A549 (cell line): ENCODE measurements around the gene SARDH. TPM values are rescaled to one million over a fixed set of nuclear protein-coding genes. Genes with fewer than 3 reads are reported as not detected.

Experiments used
- ATAC-seq, 2 experiments: fragments of 200-7000 bp in 1 of 2; fragments of >200 bp in 1 of 2; cut with Nextera tagmentation in 1 of 2; cut with Tn5 transposase in 1 of 2; 3 replicates each; pipeline versions ENCODE4 v1.8.0 to v1.9.1; 2018 to 2020; ENCODE audit warnings: mild to moderate bottlenecking in 1 of 2, moderate library complexity in 1 of 2
- CTCF ChIA-PET: fragments of 300-600 bp; sonication (Branson Sonifier 250); formaldehyde crosslinking; extraction: SDS; loops from one replicate; lab custom pipeline; 2021; ENCODE audit warnings: antibody characterized with exemption, inconsistent platforms; lab: Yijun Ruan, JAX
- POLR2A ChIA-PET: fragments of 350-600 bp; formaldehyde crosslinking; extraction: SDS; loops from one replicate; lab custom pipeline; 2021; ENCODE audit warnings: antibody characterized with exemption, inconsistent platforms; lab: Yijun Ruan, JAX
- DNase-seq, 2 experiments: peaks; one replicate each; pipeline versions ENCODE4 v3.0.0 to v3.0.0-alpha.2; 2011 to 2016; ENCODE audit warnings: low read depth in 1 of 2, low spot score in 1 of 2
- FAIRE-seq: peaks from 2 replicates; lab custom pipeline; 2011; peaks lifted over from hg19 to GRCh38; lab: Jason Lieb, UNC
- H3K27ac ChIP-seq, 2 experiments: fragments of >200 bp; sonication (Bioruptor Twin); formaldehyde crosslinking; 3 replicates each; pipeline ENCODE4 v1.5.1; 2016 to 2017
- H3K4me1 ChIP-seq: fragments of >200 bp; sonication (Bioruptor Twin); formaldehyde crosslinking; 3 replicates; pipeline ENCODE4 v1.6.1; 2016
- H3K4me2 ChIP-seq: fragments of >200 bp; sonication (Bioruptor Twin); formaldehyde crosslinking; 3 replicates; pipeline ENCODE4 v1.6.1; 2016
- H3K4me3 ChIP-seq: fragments of >200 bp; sonication (Bioruptor Twin); formaldehyde crosslinking; 3 replicates; pipeline ENCODE4 v1.5.1; 2016
- H3K9me3 ChIP-seq: fragments of >200 bp; sonication (Bioruptor Twin); formaldehyde crosslinking; 3 replicates; pipeline ENCODE4 v1.6.1; 2016
- CBX2 ChIP-seq: fragments of 200-600 bp; sonication (generic); IDR thresholded peaks from 2 replicates; pipeline ENCODE4 v1.6.1; 2016; ENCODE audit warnings: low read depth, mild to moderate bottlenecking, borderline replicate concordance
- CBX8 ChIP-seq: fragments of 200-600 bp; sonication (generic); IDR thresholded peaks from 2 replicates; pipeline ENCODE4 v1.6.1; 2016
- CEBPB ChIP-seq, 2 experiments: fragments of >200 bp in 1 of 2; sonication (Bioruptor Twin) in 1 of 2; formaldehyde crosslinking in 1 of 2; IDR thresholded peaks; 2 replicates each; pipeline ENCODE4 v1.6.1; 2012 to 2016
- CHD2 ChIP-seq: fragments of 150-350 bp; IDR thresholded peaks from 2 replicates; pipeline ENCODE4 v1.6.1; 2014; ENCODE audit warnings: low read length; ENCODE audit not compliant: partially characterized antibody
- EHMT2 ChIP-seq: fragments of 200-600 bp; sonication (generic); IDR thresholded peaks from 2 replicates; pipeline ENCODE4 v1.6.1; 2016; ENCODE audit warnings: antibody characterized with exemption, low read depth, mild to moderate bottlenecking, moderate library complexity
- ESRRA ChIP-seq: fragments of 150-350 bp; IDR thresholded peaks from 2 replicates; pipeline ENCODE4 v1.6.1; 2014; ENCODE audit warnings: mild to moderate bottlenecking, low read length, borderline replicate concordance
- GATA3 ChIP-seq: IDR thresholded peaks from 2 replicates; pipeline ENCODE4 v1.6.1; 2012; ENCODE audit warnings: borderline replicate concordance
- HEYL ChIP-seq: fragments of 250-450 bp; sonication (Bioruptor Pico); IDR thresholded peaks from 2 replicates; pipeline ENCODE4 v1.8.0; 2021; ENCODE audit warnings: mild to moderate bottlenecking, moderate library complexity
- HOXA7 ChIP-seq: fragments of 250-450 bp; sonication (Bioruptor Pico); IDR thresholded peaks from 2 replicates; pipeline ENCODE4 v1.5.0; 2020; ENCODE audit warnings: mild to moderate bottlenecking, moderate library complexity
- HOXB13 ChIP-seq: fragments of 250-450 bp; sonication (Bioruptor Pico); IDR thresholded peaks from 2 replicates; pipeline ENCODE4 v1.5.0; 2020; ENCODE audit warnings: low read depth, mild to moderate bottlenecking, moderate library complexity
- HOXB5 ChIP-seq: fragments of 250-450 bp; sonication (Bioruptor Pico); IDR thresholded peaks from 2 replicates; pipeline ENCODE4 v1.5.0; 2020; ENCODE audit warnings: mild to moderate bottlenecking, moderate library complexity
- KDM1A ChIP-seq: fragments of 200-600 bp; sonication (generic); IDR thresholded peaks from 2 replicates; pipeline ENCODE4 v1.6.1; 2016; ENCODE audit warnings: low read depth, mild to moderate bottlenecking
- MAFK ChIP-seq: fragments of 450-650 bp; IDR thresholded peaks from 2 replicates; pipeline ENCODE4 v1.6.1; 2014; ENCODE audit not compliant: partially characterized antibody
- MAZ ChIP-seq: fragments of 150-350 bp; IDR thresholded peaks from 2 replicates; pipeline ENCODE4 v1.6.1; 2014; ENCODE audit warnings: antibody characterized with exemption, low read depth, low read length, borderline replicate concordance
- NPAS2 ChIP-seq: fragments of 250-450 bp; sonication (Bioruptor Pico); IDR thresholded peaks from 2 replicates; pipeline ENCODE4 v1.8.0; 2022; ENCODE audit warnings: mild to moderate bottlenecking, moderate library complexity, borderline replicate concordance
- PHF8 ChIP-seq: fragments of 200-600 bp; sonication (generic); IDR thresholded peaks from 2 replicates; pipeline ENCODE4 v1.6.1; 2016; ENCODE audit warnings: low read depth, mild to moderate bottlenecking, antibody characterized with exemption, moderate library complexity, borderline replicate concordance
- POLR2A ChIP-seq: IDR thresholded peaks from 2 replicates; pipeline ENCODE4 v1.6.1; 2012; ENCODE audit warnings: mild to moderate bottlenecking, low read length
- RAD21 ChIP-seq, 2 experiments: fragments of >200 bp in 1 of 2; sonication (Bioruptor Twin) in 1 of 2; formaldehyde crosslinking in 1 of 2; IDR thresholded peaks in 1 of 2; conservative IDR thresholded peaks in 1 of 2; 2 replicates in 1 of 2; 3 replicates in 1 of 2; pipeline ENCODE4 v1.6.1; 2012 to 2018; ENCODE audit warnings: inconsistent platforms in 1 of 2
- RFX5 ChIP-seq: fragments of 450-650 bp; IDR thresholded peaks from 2 replicates; pipeline ENCODE4 v1.7.1; 2014; ENCODE audit warnings: antibody characterized with exemption, mild to moderate bottlenecking, moderate library complexity
- RNF2 ChIP-seq: fragments of 200-600 bp; sonication (generic); IDR thresholded peaks from 2 replicates; pipeline ENCODE4 v1.6.1; 2016; ENCODE audit warnings: low read depth, mild to moderate bottlenecking, antibody characterized with exemption, moderate library complexity, borderline replicate concordance
- SMC3 ChIP-seq: fragments of >200 bp; sonication (Bioruptor Twin); formaldehyde crosslinking; IDR thresholded peaks from 3 replicates; pipeline ENCODE4 v1.6.1; 2018; ENCODE audit warnings: inconsistent platforms
- SREBF2 ChIP-seq: fragments of 450-650 bp; IDR thresholded peaks from 2 replicates; pipeline ENCODE4 v1.6.1; 2014; ENCODE audit warnings: mild to moderate bottlenecking, moderate library complexity
- ZC3H11A ChIP-seq: fragments of 450-650 bp; IDR thresholded peaks from 2 replicates; pipeline ENCODE4 v1.6.1; 2014; ENCODE audit warnings: antibody characterized with exemption, mild to moderate bottlenecking
- ZNF302 ChIP-seq: fragments of 250-450 bp; sonication (Bioruptor Pico); IDR thresholded peaks from 2 replicates; pipeline ENCODE4 v1.9.0; 2021; ENCODE audit warnings: inconsistent platforms, mild to moderate bottlenecking, moderate library complexity
- ZSCAN20 ChIP-seq: fragments of 250-450 bp; sonication (Bioruptor Pico); IDR thresholded peaks from 2 replicates; pipeline ENCODE4 v1.8.0; 2022; ENCODE audit warnings: mild to moderate bottlenecking, moderate library complexity
- WGBS: methylation state at CpG from one replicate; pipeline ENCODE4 v1.1.6; 2017; ENCODE audit errors: missing lambda C conversion rate; 5-methylcytosine and 5-hydroxymethylcytosine counted together
- polyA plus RNA-seq, 4 experiments: library from polyadenylated mRNA; depleted of rRNA in 3 of 4; stranded (reverse); fragments of >200 nt; fragmentation: RNase III in 1 of 4; extraction: RNeasy Plus Mini Kit Qiagen cat#74134 plus additional on column Dnase treatment in 1 of 4; gene quantifications; 2 replicates in 3 of 4; 3 replicates in 1 of 4; pipeline ENCODE4 v1.2.3, GENCODE V29; 2011 to 2017
- TF ChIP-seq, protein P1 (sequence below): fragments of 250-450 bp; sonication (Bioruptor Pico); IDR thresholded peaks from 2 replicates; pipeline ENCODE4 v1.5.0; 2021; ENCODE audit warnings: mild to moderate bottlenecking, moderate library complexity, borderline replicate concordance
- TF ChIP-seq, protein P2 (sequence below): IDR thresholded peaks from 2 replicates; pipeline ENCODE4 v1.6.1; 2012
- TF ChIP-seq, protein P3 (sequence below): fragments of 450-650 bp; IDR thresholded peaks from 2 replicates; pipeline ENCODE4 v1.6.1; 2014; ENCODE audit warnings: antibody characterized with exemption

The SARDH gene
- polyA plus RNA-seq, 2 of the 4 experiments (the other 2 are of a cell fraction), result 0.08 TPM; not detected in 1

DNA sequence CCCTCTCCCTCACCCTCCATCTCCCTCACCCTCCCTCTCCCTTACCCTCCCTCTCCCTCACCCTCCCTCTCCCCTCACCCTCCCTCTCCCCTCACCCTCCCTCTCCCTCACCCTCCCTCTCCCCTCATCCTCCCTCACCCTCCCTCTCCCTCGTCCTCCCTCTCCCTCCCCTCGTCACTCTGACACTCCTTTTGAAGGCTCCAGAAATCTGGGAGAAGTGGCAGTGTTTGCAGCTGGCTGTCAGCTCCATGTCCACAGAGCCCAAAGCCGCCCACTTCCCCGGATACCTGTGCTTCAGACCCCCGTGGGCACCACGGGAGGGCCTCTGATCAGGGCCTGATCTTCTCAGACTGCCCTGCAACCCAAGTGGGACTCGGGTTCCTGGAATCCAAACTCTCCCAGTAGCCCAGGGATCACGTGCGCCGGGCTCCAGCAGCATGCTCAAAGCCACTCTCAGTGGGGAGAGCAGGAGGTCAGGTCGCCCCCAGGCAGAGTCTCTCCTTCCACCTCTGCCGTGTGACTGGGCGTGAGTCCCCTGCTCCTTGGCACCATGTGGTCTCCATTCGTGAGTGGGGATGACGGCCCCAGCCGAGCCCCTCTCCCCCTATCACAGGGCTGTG is 68.9 kb downstream of the SARDH start:
- POLR2A ChIA-PET, result no interaction called here

DNA sequence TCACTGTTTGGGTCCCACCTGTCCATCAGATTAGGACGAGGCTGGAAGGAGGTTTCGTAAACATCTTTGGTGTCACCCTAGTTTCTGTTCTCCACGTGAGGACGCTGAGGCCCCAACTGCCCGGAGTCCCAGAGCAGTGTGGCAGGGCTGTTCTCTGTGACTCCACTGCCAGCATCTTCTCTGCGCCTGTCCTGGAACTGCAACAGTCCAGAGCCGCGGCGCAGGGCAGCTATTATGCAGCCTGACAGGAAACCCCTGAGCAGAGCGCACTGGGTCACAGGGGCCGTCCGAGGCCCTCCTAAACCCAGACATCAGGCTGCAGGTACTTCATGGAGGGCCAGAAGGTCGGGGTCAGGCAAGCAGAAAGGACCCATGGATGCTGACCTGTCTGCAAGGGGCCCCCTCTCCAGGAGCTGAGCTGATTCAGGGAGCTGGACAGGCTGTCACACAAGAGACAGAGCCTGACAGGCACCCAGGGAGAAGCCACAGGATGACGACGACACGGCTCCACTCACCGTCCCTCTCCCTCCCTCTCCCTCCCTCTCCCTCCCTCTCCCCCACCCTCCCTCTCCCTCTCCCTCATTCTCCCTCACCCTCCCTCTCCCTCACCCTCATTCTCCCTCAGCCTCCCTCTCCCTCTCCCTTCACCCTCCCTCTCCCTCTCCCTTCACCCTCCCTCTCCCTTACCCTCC is 70.2 kb downstream of the SARDH start:
- Histone ChIP-seq H3K9me3 (no peaks in the 10 kb centered on the region; the same call in 2 of the 3 replicates), H3K4me3 (no peak overlapping the region), H3K27ac (no peak overlapping the region), H3K4me1 (no peaks in the 10 kb centered on the region), H3K4me2 (no peak overlapping the region)
- ATAC-seq (peak; percentile 12 to 42; a peak in 3 of 6 replicates), FAIRE-seq (no peak), DNase-seq (no peak)
- POLR2A ChIA-PET, result no interaction called here
- WGBS, result 48% methylated on average over 17 of the region's 17 CpGs
- CTCF ChIA-PET, result interaction anchor here (0.6 to 0.9 kb wide), 2 partner anchors 9 to 62 kb away, joined by 3 to 4 read pairs; no protein-coding TSS in a partner anchor
- no peak for TF ChIP-seq RAD21 (conservative IDR thresholded peaks at IDR 0.05 in 1 of 2, IDR thresholded peaks at IDR 0.05 in 1 of 2)
- no peak for TF ChIP-seq MAZ

More for the DNA sequence above, 68.9 kb downstream of the SARDH start:
- DNase-seq, result no peak
- CTCF ChIA-PET, result no interaction called here
- Histone ChIP-seq H3K27ac (no peak overlapping the region), H3K4me2 (no peak overlapping the region), H3K4me3 (no peak overlapping the region), H3K4me1 (no peaks in the 10 kb centered on the region), H3K9me3 (no peaks in the 10 kb centered on the region; the same call in 2 of the 3 replicates)
- TF ChIP-seq SMC3, result no peak
- no peak for TF ChIP-seq ZNF302 (CRISPR knock-in tag)
- no peak for TF ChIP-seq NPAS2 (CRISPR knock-in tag)
- TF ChIP-seq MAFK, result no peak
- no peak for TF ChIP-seq RNF2
- no peak for TF ChIP-seq GATA3
- no peak for TF ChIP-seq EHMT2
- TF ChIP-seq, protein P1, sequence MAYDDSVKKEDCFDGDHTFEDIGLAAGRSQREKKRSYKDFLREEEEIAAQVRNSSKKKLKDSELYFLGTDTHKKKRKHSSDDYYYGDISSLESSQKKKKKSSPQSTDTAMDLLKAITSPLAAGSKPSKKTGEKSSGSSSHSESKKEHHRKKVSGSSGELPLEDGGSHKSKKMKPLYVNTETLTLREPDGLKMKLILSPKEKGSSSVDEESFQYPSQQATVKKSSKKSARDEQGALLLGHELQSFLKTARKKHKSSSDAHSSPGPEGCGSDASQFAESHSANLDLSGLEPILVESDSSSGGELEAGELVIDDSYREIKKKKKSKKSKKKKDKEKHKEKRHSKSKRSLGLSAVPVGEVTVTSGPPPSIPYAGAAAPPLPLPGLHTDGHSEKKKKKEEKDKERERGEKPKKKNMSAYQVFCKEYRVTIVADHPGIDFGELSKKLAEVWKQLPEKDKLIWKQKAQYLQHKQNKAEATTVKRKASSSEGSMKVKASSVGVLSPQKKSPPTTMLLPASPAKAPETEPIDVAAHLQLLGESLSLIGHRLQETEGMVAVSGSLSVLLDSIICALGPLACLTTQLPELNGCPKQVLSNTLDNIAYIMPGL, result no peak
- no peak for TF ChIP-seq CEBPB (IDR thresholded peaks at IDR 0.05)
- TF ChIP-seq CHD2, result no peak
- FAIRE-seq, result no peak
- ATAC-seq, result no peak
- 64% methylated on average over 8 of the region's 16 CpGs for WGBS

DNA sequence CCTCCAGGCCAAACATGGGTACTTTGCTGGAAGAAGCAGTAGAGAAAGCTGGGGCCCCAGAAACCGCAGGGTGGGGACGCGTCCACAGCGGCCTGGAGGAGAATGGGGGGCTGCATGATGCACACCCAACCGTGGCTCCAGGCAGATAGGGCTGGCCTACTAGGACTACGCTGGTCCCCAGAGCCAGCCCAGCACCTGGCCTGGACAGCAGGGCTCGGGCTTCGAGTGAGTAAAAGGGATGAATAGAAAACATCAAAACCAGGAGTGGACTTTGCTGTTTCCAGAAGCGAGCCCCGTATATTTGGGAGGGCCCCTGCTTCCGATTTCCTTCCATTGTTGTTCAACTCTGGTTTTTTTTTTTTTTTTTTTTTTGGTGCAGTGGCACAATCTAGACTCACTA is 71.3 kb downstream of the SARDH start:
- H3K4me1 ChIP-seq, result no peaks in the 10 kb centered on the region
- H3K9me3 ChIP-seq, result no peaks in the 10 kb centered on the region; the same call in 2 of the 3 replicates
- FAIRE-seq (no peak), ATAC-seq (no peak), DNase-seq (no peak)
- H3K4me3 ChIP-seq, result no peak overlapping the region
- TF ChIP-seq NPAS2 (CRISPR knock-in tag) (no peak), HOXB5 (CRISPR knock-in tag) (no peak), SREBF2 (no peak), POLR2A (no peak), PHF8 (no peak), ZNF302 (CRISPR knock-in tag) (no peak), RFX5 (no peak), CBX8 (no peak), CBX2 (no peak), ZSCAN20 (CRISPR knock-in tag) (no peak), KDM1A (no peak), HOXB13 (CRISPR knock-in tag) (no peak), HOXA7 (no peak), HEYL (CRISPR knock-in tag) (no peak), ZC3H11A (no peak), ESRRA (no peak), RNF2 (no peak)
- TF ChIP-seq, protein P2, sequence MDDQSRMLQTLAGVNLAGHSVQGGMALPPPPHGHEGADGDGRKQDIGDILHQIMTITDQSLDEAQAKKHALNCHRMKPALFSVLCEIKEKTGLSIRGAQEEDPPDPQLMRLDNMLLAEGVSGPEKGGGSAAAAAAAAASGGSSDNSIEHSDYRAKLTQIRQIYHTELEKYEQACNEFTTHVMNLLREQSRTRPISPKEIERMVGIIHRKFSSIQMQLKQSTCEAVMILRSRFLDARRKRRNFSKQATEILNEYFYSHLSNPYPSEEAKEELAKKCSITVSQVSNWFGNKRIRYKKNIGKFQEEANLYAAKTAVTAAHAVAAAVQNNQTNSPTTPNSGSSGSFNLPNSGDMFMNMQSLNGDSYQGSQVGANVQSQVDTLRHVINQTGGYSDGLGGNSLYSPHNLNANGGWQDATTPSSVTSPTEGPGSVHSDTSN, result no peak
- TF ChIP-seq, protein P3, sequence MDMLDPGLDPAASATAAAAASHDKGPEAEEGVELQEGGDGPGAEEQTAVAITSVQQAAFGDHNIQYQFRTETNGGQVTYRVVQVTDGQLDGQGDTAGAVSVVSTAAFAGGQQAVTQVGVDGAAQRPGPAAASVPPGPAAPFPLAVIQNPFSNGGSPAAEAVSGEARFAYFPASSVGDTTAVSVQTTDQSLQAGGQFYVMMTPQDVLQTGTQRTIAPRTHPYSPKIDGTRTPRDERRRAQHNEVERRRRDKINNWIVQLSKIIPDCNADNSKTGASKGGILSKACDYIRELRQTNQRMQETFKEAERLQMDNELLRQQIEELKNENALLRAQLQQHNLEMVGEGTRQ, result no peak
- ChIA-PET CTCF (interaction anchor here (0.7 kb wide), 1 partner anchor 26 kb away, joined by 3 read pairs; no protein-coding TSS in a partner anchor), POLR2A (no interaction called here)
- H3K4me2 ChIP-seq, result no peak overlapping the region
- 65% methylated on average over 11 of the region's 11 CpGs for WGBS
- no peak overlapping the region for H3K27ac ChIP-seq
